Measurements from ENCODE around the gene SLC10A4.

SLC10A4 gene

GRCh38 chr4:48490012-48490679, 7.0 kb downstream of the SLC10A4 start, which contains the start of gene ZAR1:
ZAR1 (plus strand) TSS chr4:48490252; CDS start chr4:48490292, 40 bp downstream.
- no peak for DNase-seq

GRCh38 chr4:48490680-48491513, 7.8 kb downstream of the SLC10A4 start:
- no peak for DNase-seq

- no peak for DNase-seq
These were observed 8.5 kb downstream of the SLC10A4 start for GRCh38 chr4:48491514-48492176.

GRCh38 chr4:48493452-48494100, 10.4 kb downstream of the SLC10A4 start:
- DNase-seq: no peak

GRCh38 chr4:48495941-48496340, 12.8 kb downstream of the SLC10A4 start:
- no peak for DNase-seq

GRCh38 chr4:48498895-48499294, 15.8 kb downstream of the SLC10A4 start:
- no peak for DNase-seq

- DNase-seq: no peak
These were observed 16.5 kb downstream of the SLC10A4 start for GRCh38 chr4:48499551-48500066.

- no peak for DNase-seq
These were observed 20.3 kb downstream of the SLC10A4 start for GRCh38 chr4:48503233-48504025.

- DNase-seq: no peak
These were observed 20.8 kb downstream of the SLC10A4 start for GRCh38 chr4:48504026-48504330.

- no peak for DNase-seq
These were observed 21.2 kb downstream of the SLC10A4 start for GRCh38 chr4:48504352-48504751.

GRCh38 chr4:48506716-48507115, 23.6 kb downstream of the SLC10A4 start:
- DNase-seq: no peak

- DNase-seq: no peak
These were observed 26.4 kb downstream of the SLC10A4 start for GRCh38 chr4:48509543-48509942.

- DNase-seq: no peak
These were observed 35.0 kb downstream of the SLC10A4 start for GRCh38 chr4:48518143-48518542.

- no peak for DNase-seq
These were observed 43.3 kb downstream of the SLC10A4 start for GRCh38 chr4:48526406-48526805.

GRCh38 chr4:48538358-48538757, 55.2 kb downstream of the SLC10A4 start:
- peak; percentile 31 for DNase-seq

All from NCI-H1105 (cell line).